Measurements from ENCODE around the gene PDE4D. TPM values are rescaled to one million over a fixed set of nuclear protein-coding genes. Genes with fewer than 3 reads are reported as not detected.

Gene PDE4D
- total and polyA plus RNA-seq, 2 donors (not counting 1 experiment from before 2014, with no cell fraction given), result 14.9 to 171 TPM

DNA sequence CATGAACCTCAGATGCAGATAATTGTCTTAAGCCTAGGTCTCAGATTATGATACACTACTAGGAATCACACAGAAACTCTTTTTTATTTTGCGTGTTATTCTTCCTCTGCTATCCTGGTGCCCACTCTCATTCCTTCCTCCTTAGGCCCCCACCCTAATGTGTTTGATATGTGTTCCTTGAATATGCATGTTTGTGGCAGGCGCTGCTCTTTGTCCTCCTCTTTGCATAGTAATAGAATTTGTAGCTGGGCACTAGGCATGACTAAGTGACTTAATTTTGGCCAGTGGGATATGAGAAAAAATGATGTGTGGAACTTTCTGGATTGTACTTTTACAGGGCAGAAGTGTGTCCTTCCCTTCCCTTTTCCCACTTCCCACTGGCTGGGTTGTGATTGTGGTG is 965.6 kb downstream of the PDE4D start:
- H3K27me3 ChIP-seq (replicated peaks in 1 of 4; ENCODE audit: control extremely low read depth in 1 of 4, control insufficient read depth in 3 of 4, insufficient read depth in 4 of 4, low read length in 3 of 4), result peaks cover 0 to 3% (median 2%) of the 10 kb centered on the region in 4 experiments
- no peak overlapping the region for H3K27ac Mint-ChIP-seq
- no peak for ATAC-seq (ENCODE audit: low read depth)

DNA sequence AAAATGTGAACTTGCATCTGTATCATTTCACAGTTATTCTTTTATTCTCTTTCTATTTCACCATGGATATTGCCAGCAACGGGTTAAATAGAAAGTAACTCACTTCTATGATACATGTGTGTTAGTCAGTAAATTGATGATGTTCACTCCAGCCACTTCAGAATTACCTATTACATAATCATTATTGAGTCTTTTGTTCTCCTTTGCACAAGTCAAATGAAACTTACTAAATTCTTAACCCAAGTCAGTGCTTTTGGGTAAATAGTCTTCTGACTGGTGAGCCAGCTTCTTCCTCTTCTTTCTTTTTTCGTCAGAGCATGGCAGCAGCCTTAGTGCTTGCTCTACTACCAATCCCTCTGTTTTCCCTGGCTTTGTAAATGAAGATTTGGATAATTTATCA is 966.3 kb downstream of the PDE4D start:
- Histone ChIP-seq H3K27me3 (replicated peaks in 1 of 4; ENCODE audit: control extremely low read depth in 1 of 4, control insufficient read depth in 3 of 4, insufficient read depth in 4 of 4, low read length in 3 of 4) (peaks cover 0 to 3% (median 2%) of the 10 kb centered on the region in 4 experiments), H3K9me3 (ENCODE audit: control extremely low read depth in 1 of 3, control insufficient read depth in 2 of 3, insufficient read depth in 1 of 3, low read length in 2 of 3) (peaks cover 0 to 3% (median 0%) of the 10 kb centered on the region in 3 donors), H3K9ac (ENCODE audit: low read length) (no peak overlapping the region), H3K79me2 (ENCODE audit: control insufficient read depth, insufficient read depth, low read length) (no peaks in the 10 kb centered on the region), H3K27ac (ENCODE audit: low read length in 2 of 2) (no peak overlapping the region), H3K36me3 (replicated peaks in 1 of 2; ENCODE audit: control extremely low read depth in 1 of 2, control insufficient read depth in 1 of 2, extremely low read depth in 1 of 2, insufficient read depth in 2 of 2, low read length in 1 of 2) (no peaks in the 10 kb centered on the region), H3K4me1 (ENCODE audit: control insufficient read depth in 2 of 2, insufficient read depth in 2 of 2, low read length in 2 of 2) (no peaks in the 10 kb centered on the region), H3K4me2 (replicated peaks; ENCODE audit: low read depth, low read length, poor library complexity, severe bottlenecking) (no peak overlapping the region), H4K20me1 (ENCODE audit: control insufficient read depth, insufficient read depth, low read length, poor library complexity, severe bottlenecking) (no peaks in the 10 kb centered on the region), H2AFZ (ENCODE audit: insufficient read depth, low read depth, low read length, poor library complexity, severe bottlenecking) (no peak overlapping the region), H3K4me3 (ENCODE audit: control extremely low read depth in 1 of 5, extremely low read depth in 1 of 5, insufficient read depth in 1 of 5, low read depth in 2 of 5, low read length in 4 of 5) (no peak overlapping the region)
- H3K4me3 Mint-ChIP-seq, result no peak overlapping the region
- ATAC-seq (ENCODE audit: low read depth) (no peak), DNase-seq (no peak)
- POLR2A ChIA-PET, result interaction anchor here (0.6 kb wide), 1 partner anchor 91 kb away, joined by 3 read pairs; no protein-coding TSS in a partner anchor
- H3K9me3 Mint-ChIP-seq (ENCODE audit: insufficient read depth), result peaks cover 3% of the 10 kb centered on the region
- CTCF ChIA-PET, result no interaction called here
- no peak for TF ChIP-seq EZH2 (IDR thresholded peaks at IDR 0.05; ENCODE audit: borderline replicate concordance, insufficient read depth, low read depth, low read length, poor library complexity, severe bottlenecking)
- TF ChIP-seq, protein P1, sequence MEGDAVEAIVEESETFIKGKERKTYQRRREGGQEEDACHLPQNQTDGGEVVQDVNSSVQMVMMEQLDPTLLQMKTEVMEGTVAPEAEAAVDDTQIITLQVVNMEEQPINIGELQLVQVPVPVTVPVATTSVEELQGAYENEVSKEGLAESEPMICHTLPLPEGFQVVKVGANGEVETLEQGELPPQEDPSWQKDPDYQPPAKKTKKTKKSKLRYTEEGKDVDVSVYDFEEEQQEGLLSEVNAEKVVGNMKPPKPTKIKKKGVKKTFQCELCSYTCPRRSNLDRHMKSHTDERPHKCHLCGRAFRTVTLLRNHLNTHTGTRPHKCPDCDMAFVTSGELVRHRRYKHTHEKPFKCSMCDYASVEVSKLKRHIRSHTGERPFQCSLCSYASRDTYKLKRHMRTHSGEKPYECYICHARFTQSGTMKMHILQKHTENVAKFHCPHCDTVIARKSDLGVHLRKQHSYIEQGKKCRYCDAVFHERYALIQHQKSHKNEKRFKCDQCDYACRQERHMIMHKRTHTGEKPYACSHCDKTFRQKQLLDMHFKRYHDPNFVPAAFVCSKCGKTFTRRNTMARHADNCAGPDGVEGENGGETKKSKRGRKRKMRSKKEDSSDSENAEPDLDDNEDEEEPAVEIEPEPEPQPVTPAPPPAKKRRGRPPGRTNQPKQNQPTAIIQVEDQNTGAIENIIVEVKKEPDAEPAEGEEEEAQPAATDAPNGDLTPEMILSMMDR (IDR thresholded peaks at IDR 0.05), result no peak
- H3K27me3 Mint-ChIP-seq, result peaks cover 27% of the 10 kb centered on the region
- intact Hi-C loops (cut with micrococcal nuclease), result no loop called here
- no peak overlapping the region for H3K27ac Mint-ChIP-seq
- no peaks in the 10 kb centered on the region for H3K4me1 Mint-ChIP-seq
- no CpG with 5 or more reads among the region's 2 CpGs for WGBS (ENCODE audit: insufficient coverage)

More for the DNA sequence above, 965.6 kb downstream of the PDE4D start:
- no peak overlapping the region for H2AFZ ChIP-seq (ENCODE audit: insufficient read depth, low read depth, low read length, poor library complexity, severe bottlenecking)
- POLR2A ChIA-PET, result no interaction called here
- H3K9me3 ChIP-seq (ENCODE audit: control extremely low read depth in 1 of 3, control insufficient read depth in 2 of 3, insufficient read depth in 1 of 3, low read length in 2 of 3), result no peaks in the 10 kb centered on the region
- no peak overlapping the region for H3K9ac ChIP-seq (ENCODE audit: low read length)
- CTCF ChIA-PET, result interaction anchor here (0.8 kb wide), 1 partner anchor 41 kb away, joined by 3 read pairs; no protein-coding TSS in a partner anchor
- Mint-ChIP-seq H3K4me1 (no peaks in the 10 kb centered on the region), H3K4me3 (no peak overlapping the region), H3K9me3 (ENCODE audit: insufficient read depth) (peaks cover 3% of the 10 kb centered on the region), H3K27me3 (peaks cover 27% of the 10 kb centered on the region)
- H3K4me3 ChIP-seq (ENCODE audit: control extremely low read depth in 1 of 5, extremely low read depth in 1 of 5, insufficient read depth in 1 of 5, low read depth in 2 of 5, low read length in 4 of 5), result no peak overlapping the region
- no peak overlapping the region for H3K27ac ChIP-seq (ENCODE audit: low read length in 2 of 2)
- H4K20me1 ChIP-seq (ENCODE audit: control insufficient read depth, insufficient read depth, low read length, poor library complexity, severe bottlenecking), result no peaks in the 10 kb centered on the region
- 100% methylated on average over 1 of the region's 2 CpGs for WGBS (ENCODE audit: insufficient coverage)
- no peaks in the 10 kb centered on the region for H3K79me2 ChIP-seq (ENCODE audit: control insufficient read depth, insufficient read depth, low read length)
- no peak overlapping the region for H3K4me2 ChIP-seq (replicated peaks; ENCODE audit: low read depth, low read length, poor library complexity, severe bottlenecking)
- TF ChIP-seq, protein P1 (IDR thresholded peaks at IDR 0.05), result no peak
- no peak for TF ChIP-seq EZH2 (IDR thresholded peaks at IDR 0.05; ENCODE audit: borderline replicate concordance, insufficient read depth, low read depth, low read length, poor library complexity, severe bottlenecking)
- intact Hi-C loops (cut with micrococcal nuclease), result no loop called here
- no peaks in the 10 kb centered on the region for H3K4me1 ChIP-seq (ENCODE audit: control insufficient read depth in 2 of 2, insufficient read depth in 2 of 2, low read length in 2 of 2)
- no peak for DNase-seq
- no peaks in the 10 kb centered on the region for H3K36me3 ChIP-seq (replicated peaks in 1 of 2; ENCODE audit: control extremely low read depth in 1 of 2, control insufficient read depth in 1 of 2, extremely low read depth in 1 of 2, insufficient read depth in 2 of 2, low read length in 1 of 2)
